K562 (cell line): Measurements from ENCODE around the gene TMF1. TPM values are rescaled to one million over a fixed set of nuclear protein-coding genes. Genes with fewer than 3 reads are reported as not detected.

Source experiments
- ATF1 ChIP-seq, 2 experiments: fragments of 450-650 bp in 1 of 2; IDR thresholded peaks; 2 replicates each; pipeline ENCODE4 v1.6.1; 2016; ENCODE audit warnings: missing compliant biosample characterization in 1 of 2, missing genetic modification characterization in 1 of 2
- ELF1 ChIP-seq: fragments of 200-800 bp; sonication (Bioruptor generic); IDR thresholded peaks from 2 replicates; pipeline ENCODE4 v1.6.1; 2016; ENCODE audit warnings: missing genetic modification characterization, missing compliant biosample characterization
- ETV5 ChIP-seq: sonication (generic); formaldehyde crosslinking; IDR thresholded peaks from 2 replicates; pipeline ENCODE4 v1.4.0; 2020; ENCODE audit warnings: low read depth, mild to moderate bottlenecking, missing genetic modification reagents
- NFIC ChIP-seq: fragments of 450-650 bp; IDR thresholded peaks from 2 replicates; pipeline ENCODE4 v1.6.1; 2017; ENCODE audit warnings: mild to moderate bottlenecking, inconsistent platforms
- NR2C2 ChIP-seq, 2 experiments: fragments of 200-800 bp in 1 of 2; sonication (Bioruptor generic) in 1 of 2; sonication (generic) in 1 of 2; formaldehyde crosslinking in 1 of 2; IDR thresholded peaks; 2 replicates each; pipeline versions ENCODE4 v1.6.1 to v1.8.0; 2016 to 2022; ENCODE audit warnings: mild to moderate bottlenecking in 1 of 2, missing compliant biosample characterization in 1 of 2, missing genetic modification characterization in 1 of 2, missing genetic modification reagents in 1 of 2
- POLR2H ChIP-seq: IDR thresholded peaks from 2 replicates; pipeline ENCODE4 v1.6.1; 2016; ENCODE audit warnings: missing genetic modification characterization, low read depth, mild to moderate bottlenecking, control low read depth, missing compliant biosample characterization, moderate library complexity
- U2AF1 ChIP-seq: fragments of 200-400 bp; formaldehyde crosslinking; optimal IDR thresholded peaks from 2 replicates; pipeline ENCODE3; 2017; ENCODE audit warnings: mild to moderate bottlenecking, low read depth, low read length, moderate library complexity
- ZBTB11 ChIP-seq, 3 experiments: fragments of 200-800 bp in 1 of 3; fragments of 250-450 bp in 1 of 3; fragments of 450-650 bp in 1 of 3; sonication (Bioruptor Pico) in 1 of 3; sonication (Bioruptor generic) in 1 of 3; formaldehyde crosslinking in 1 of 3; IDR thresholded peaks; 2 replicates each; pipeline versions ENCODE4 v1.6.1 to v1.8.0; 2016 to 2022; ENCODE audit warnings: mild to moderate bottlenecking in 2 of 3, missing genetic modification characterization in 2 of 3, missing compliant biosample characterization in 1 of 3, moderate library complexity in 1 of 3
- ZNF696 ChIP-seq: fragments of 250-450 bp; sonication (Bioruptor Pico); conservative IDR thresholded peaks from 2 replicates; pipeline ENCODE4 v1.4.0; 2020; ENCODE audit warnings: mild to moderate bottlenecking, moderate library complexity
- polyA plus RNA-seq, 8 experiments: library from polyadenylated mRNA; depleted of rRNA in 4 of 8; stranded (reverse) in 5 of 8; unstranded in 3 of 8; fragments of >200 nt; fragmentation: Nextera tagmentation in 2 of 8; fragmentation: Illumina TruSeq in 1 of 8; extraction: Ambion mirVana in 2 of 8; extraction: Trizol in 1 of 8; gene quantifications; 2 replicates each; pipeline versions ENCODE4 v1.2.1 to v1.2.3, GENCODE V29; 2011 to 2014; ENCODE audit warnings: inconsistent platforms in 1 of 8, missing spikeins in 1 of 8
- total RNA-seq, 7 experiments: library from RNA; depleted of rRNA in 6 of 7; stranded (reverse); fragments of >200 nt in 6 of 7; fragmentation: Illumina TruSeq in 2 of 7; extraction: Trizol in 2 of 7; gene quantifications; 2 replicates each; pipeline versions ENCODE4 v1.2.1 to v1.2.3, GENCODE V29; 2011 to 2021; ENCODE audit warnings: low replicate concordance in 1 of 7
- TF ChIP-seq, protein P1 (sequence below), 2 experiments: fragments of 450-650 bp; conservative IDR thresholded peaks; 2 replicates each; pipeline ENCODE4 v1.6.1; 2017; ENCODE audit warnings: mild to moderate bottlenecking in 2 of 2, moderate library complexity in 2 of 2
- TF ChIP-seq, protein P2 (sequence below): fragments of 450-650 bp; IDR thresholded peaks from 2 replicates; pipeline ENCODE4 v1.7.1; 2018; ENCODE audit warnings: mild to moderate bottlenecking, low read depth; ENCODE audit not compliant: partially characterized antibody

Gene TMF1
- total and polyA plus RNA-seq, 9 of the 15 experiments (the other 6 are each of a cell fraction or from before 2014, with no cell fraction given): 3.1 to 13.9 (median 10.3) TPM

- TF ChIP-seq, protein P1, sequence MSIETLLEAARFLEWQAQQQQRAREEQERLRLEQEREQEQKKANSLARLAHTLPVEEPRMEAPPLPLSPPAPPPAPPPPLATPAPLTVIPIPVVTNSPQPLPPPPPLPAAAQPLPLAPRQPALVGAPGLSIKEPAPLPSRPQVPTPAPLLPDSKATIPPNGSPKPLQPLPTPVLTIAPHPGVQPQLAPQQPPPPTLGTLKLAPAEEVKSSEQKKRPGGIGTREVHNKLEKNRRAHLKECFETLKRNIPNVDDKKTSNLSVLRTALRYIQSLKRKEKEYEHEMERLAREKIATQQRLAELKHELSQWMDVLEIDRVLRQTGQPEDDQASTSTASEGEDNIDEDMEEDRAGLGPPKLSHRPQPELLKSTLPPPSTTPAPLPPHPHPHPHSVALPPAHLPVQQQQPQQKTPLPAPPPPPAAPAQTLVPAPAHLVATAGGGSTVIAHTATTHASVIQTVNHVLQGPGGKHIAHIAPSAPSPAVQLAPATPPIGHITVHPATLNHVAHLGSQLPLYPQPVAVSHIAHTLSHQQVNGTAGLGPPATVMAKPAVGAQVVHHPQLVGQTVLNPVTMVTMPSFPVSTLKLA (conservative IDR thresholded peaks at IDR 0.05): peak in 1 of 2 experiments; percentile 7; a peak in 1 of 4 replicates
- TF ChIP-seq ETV5 (CRISPR knock-in tag): 0 out of 2 replicates have a peak, but pooled peaks have one; percentile 3
- TF ChIP-seq ZNF696 (CRISPR knock-in tag): no peak
- TF ChIP-seq, protein P2, sequence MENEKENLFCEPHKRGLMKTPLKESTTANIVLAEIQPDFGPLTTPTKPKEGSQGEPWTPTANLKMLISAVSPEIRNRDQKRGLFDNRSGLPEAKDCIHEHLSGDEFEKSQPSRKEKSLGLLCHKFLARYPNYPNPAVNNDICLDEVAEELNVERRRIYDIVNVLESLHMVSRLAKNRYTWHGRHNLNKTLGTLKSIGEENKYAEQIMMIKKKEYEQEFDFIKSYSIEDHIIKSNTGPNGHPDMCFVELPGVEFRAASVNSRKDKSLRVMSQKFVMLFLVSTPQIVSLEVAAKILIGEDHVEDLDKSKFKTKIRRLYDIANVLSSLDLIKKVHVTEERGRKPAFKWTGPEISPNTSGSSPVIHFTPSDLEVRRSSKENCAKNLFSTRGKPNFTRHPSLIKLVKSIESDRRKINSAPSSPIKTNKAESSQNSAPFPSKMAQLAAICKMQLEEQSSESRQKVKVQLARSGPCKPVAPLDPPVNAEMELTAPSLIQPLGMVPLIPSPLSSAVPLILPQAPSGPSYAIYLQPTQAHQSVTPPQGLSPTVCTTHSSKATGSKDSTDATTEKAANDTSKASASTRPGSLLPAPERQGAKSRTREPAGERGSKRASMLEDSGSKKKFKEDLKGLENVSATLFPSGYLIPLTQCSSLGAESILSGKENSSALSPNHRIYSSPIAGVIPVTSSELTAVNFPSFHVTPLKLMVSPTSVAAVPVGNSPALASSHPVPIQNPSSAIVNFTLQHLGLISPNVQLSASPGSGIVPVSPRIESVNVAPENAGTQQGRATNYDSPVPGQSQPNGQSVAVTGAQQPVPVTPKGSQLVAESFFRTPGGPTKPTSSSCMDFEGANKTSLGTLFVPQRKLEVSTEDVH: peak; percentile 9
- no peak for TF ChIP-seq ATF1 (CRISPR knock-in tag; IDR thresholded peaks at IDR 0.05)
- peak; percentile 73 for TF ChIP-seq ATF1 (tag; IDR thresholded peaks at IDR 0.05)
- TF ChIP-seq ZBTB11 (CRISPR knock-in tag; IDR thresholded peaks at IDR 0.05): peak in 1 of 3 experiments; percentile 1; a peak in 1 of 6 replicates
- peak; percentile 16 for TF ChIP-seq ELF1 (tag)
- no peak for TF ChIP-seq NFIC
- no peak for TF ChIP-seq U2AF1
- TF ChIP-seq NR2C2 (CRISPR knock-in tag; IDR thresholded peaks at IDR 0.05): no peak
- peak; percentile 46; the same call in 1 of the 2 replicates for TF ChIP-seq NR2C2 (tag; IDR thresholded peaks at IDR 0.05)
- peak; percentile 61; the same call in 1 of the 2 replicates for TF ChIP-seq POLR2H
- TF ChIP-seq, all 486 proteins: peak for 17
Observed at GRCh38 chr3:69052472-69052898, 352 bp upstream of the TMF1 start (continued).
